ENCODE measurements around the gene ABR. TPM values are rescaled to one million over a fixed set of nuclear protein-coding genes. Genes with fewer than 3 reads are reported as not detected.

Gene ABR
- total RNA-seq, 1 donor from 2014 or later: 110 TPM

- H3K27me3 Mint-ChIP-seq (ENCODE audit: unreplicated experiment): no peaks in the 10 kb centered on the region
- TF ChIP-seq CTCF (IDR thresholded peaks at IDR 0.05): no peak
- no peaks in the 10 kb centered on the region for H3K9me3 Mint-ChIP-seq (ENCODE audit: unreplicated experiment)
- no peak overlapping the region for H3K27ac Mint-ChIP-seq (ENCODE audit: unreplicated experiment)
- H3K36me3 Mint-ChIP-seq (ENCODE audit: unreplicated experiment): peaks cover 8% of the 10 kb centered on the region
- H3K4me3 Mint-ChIP-seq (ENCODE audit: unreplicated experiment): no peak overlapping the region
- DNase-seq (ENCODE audit: extremely low spot score, unreplicated experiment): no peak
- no peaks in the 10 kb centered on the region for H3K4me1 Mint-ChIP-seq (ENCODE audit: unreplicated experiment)
Measured at GRCh38 chr17:1022278-1023024, 157.3 kb downstream of the ABR start.

GRCh38 chr17:1021147-1021546, 158.6 kb downstream of the ABR start:
- no peak overlapping the region for H3K27ac Mint-ChIP-seq (ENCODE audit: unreplicated experiment)
- TF ChIP-seq CTCF (IDR thresholded peaks at IDR 0.05): no peak
- H3K4me3 Mint-ChIP-seq (ENCODE audit: unreplicated experiment): no peak overlapping the region

GRCh38 chr17:1019451-1019850, 160.3 kb downstream of the ABR start:
- H3K27me3 Mint-ChIP-seq (ENCODE audit: unreplicated experiment): no peaks in the 10 kb centered on the region

More at GRCh38 chr17:1021147-1021546, 158.6 kb downstream of the ABR start:
- Mint-ChIP-seq H3K36me3 (ENCODE audit: unreplicated experiment) (peaks cover 8% of the 10 kb centered on the region), H3K27me3 (ENCODE audit: unreplicated experiment) (no peaks in the 10 kb centered on the region), H3K4me1 (ENCODE audit: unreplicated experiment) (no peaks in the 10 kb centered on the region), H3K9me3 (ENCODE audit: unreplicated experiment) (no peaks in the 10 kb centered on the region)
- DNase-seq (ENCODE audit: extremely low spot score, unreplicated experiment): no peak

GRCh38 chr17:1018547-1018946, 161.2 kb downstream of the ABR start:
- Mint-ChIP-seq H3K27me3 (ENCODE audit: unreplicated experiment) (no peaks in the 10 kb centered on the region), H3K27ac (ENCODE audit: unreplicated experiment) (no peak overlapping the region), H3K9me3 (ENCODE audit: unreplicated experiment) (no peaks in the 10 kb centered on the region), H3K36me3 (ENCODE audit: unreplicated experiment) (peaks cover 9% of the 10 kb centered on the region), H3K4me1 (ENCODE audit: unreplicated experiment) (no peaks in the 10 kb centered on the region), H3K4me3 (ENCODE audit: unreplicated experiment) (no peak overlapping the region)
- DNase-seq (ENCODE audit: extremely low spot score, unreplicated experiment): no peak
- no peak for TF ChIP-seq CTCF (IDR thresholded peaks at IDR 0.05)

More at GRCh38 chr17:1019451-1019850, 160.3 kb downstream of the ABR start:
- Mint-ChIP-seq H3K36me3 (ENCODE audit: unreplicated experiment) (peaks cover 9% of the 10 kb centered on the region), H3K27ac (ENCODE audit: unreplicated experiment) (no peak overlapping the region), H3K9me3 (ENCODE audit: unreplicated experiment) (no peaks in the 10 kb centered on the region), H3K4me3 (ENCODE audit: unreplicated experiment) (no peak overlapping the region), H3K4me1 (ENCODE audit: unreplicated experiment) (no peaks in the 10 kb centered on the region)
- no peak for DNase-seq (ENCODE audit: extremely low spot score, unreplicated experiment)
- no peak for TF ChIP-seq CTCF (IDR thresholded peaks at IDR 0.05)

- Mint-ChIP-seq H3K36me3 (ENCODE audit: unreplicated experiment) (peaks cover 5% of the 10 kb centered on the region), H3K27me3 (ENCODE audit: unreplicated experiment) (no peaks in the 10 kb centered on the region), H3K4me3 (ENCODE audit: unreplicated experiment) (no peak overlapping the region), H3K9me3 (ENCODE audit: unreplicated experiment) (no peaks in the 10 kb centered on the region), H3K4me1 (ENCODE audit: unreplicated experiment) (no peaks in the 10 kb centered on the region), H3K27ac (ENCODE audit: unreplicated experiment) (no peak overlapping the region)
- TF ChIP-seq CTCF (IDR thresholded peaks at IDR 0.05): no peak
- DNase-seq (ENCODE audit: extremely low spot score, unreplicated experiment): no peak
Measured at GRCh38 chr17:1013729-1014090, 166.1 kb downstream of the ABR start.

Data from osteocyte (in vitro differentiated cells).